ENCODE data around the gene CCL26.
"Not testable (repeated sequence)": the region's sequence is repeated elsewhere in the genome, so short reads cannot be mapped to it uniquely, and the experiment has no call there.

CCL26 gene

GRCh38 chr7:75793676-75794075 lies 21.7 kb upstream of the CCL26 start:
- DNase-seq (ENCODE audit: extremely low read depth, low read depth): no peak

GRCh38 chr7:75792567-75792966 lies 20.6 kb upstream of the CCL26 start:
- DNase-seq (ENCODE audit: extremely low read depth, low read depth): not testable (repeated sequence)

More at GRCh38 chr7:75793676-75794075, 21.7 kb upstream of the CCL26 start:
- no peak for TF ChIP-seq CTCF (IDR thresholded peaks at IDR 0.05; ENCODE audit: low read depth, low read length)

GRCh38 chr7:75789361-75789924 lies 17.4 kb upstream of the CCL26 start:
- DNase-seq (ENCODE audit: extremely low read depth, low read depth): no peak
- no peak for TF ChIP-seq CTCF (IDR thresholded peaks at IDR 0.05; ENCODE audit: low read depth, low read length)

- DNase-seq (ENCODE audit: extremely low read depth, low read depth): not testable (repeated sequence)
Observed at GRCh38 chr7:75788154-75788847, 16.3 kb upstream of the CCL26 start.

GRCh38 chr7:75783058-75783457 lies 11.0 kb upstream of the CCL26 start:
- not testable (repeated sequence) for DNase-seq (ENCODE audit: extremely low read depth, low read depth)

- DNase-seq (ENCODE audit: extremely low read depth, low read depth): not testable (repeated sequence)
Observed at GRCh38 chr7:75780647-75781273, 8.7 kb upstream of the CCL26 start.

GRCh38 chr7:75779516-75779915 lies 7.5 kb upstream of the CCL26 start:
- DNase-seq (ENCODE audit: extremely low read depth, low read depth): not testable (repeated sequence)

GRCh38 chr7:75779035-75779434 lies 7.0 kb upstream of the CCL26 start:
- DNase-seq (ENCODE audit: extremely low read depth, low read depth): not testable (repeated sequence)

GRCh38 chr7:75776295-75776971 lies 4.4 kb upstream of the CCL26 start:
- peak; percentile 36 for DNase-seq (ENCODE audit: extremely low read depth, low read depth)

GRCh38 chr7:75773958-75774357 lies 1.9 kb upstream of the CCL26 start:
- not testable (repeated sequence) for DNase-seq (ENCODE audit: extremely low read depth, low read depth)

More at GRCh38 chr7:75776295-75776971, 4.4 kb upstream of the CCL26 start:
- no peak for TF ChIP-seq CTCF (IDR thresholded peaks at IDR 0.05; ENCODE audit: low read depth, low read length)

- DNase-seq (ENCODE audit: extremely low read depth, low read depth): no peak
- no peak for TF ChIP-seq CTCF (IDR thresholded peaks at IDR 0.05; ENCODE audit: low read depth, low read length)
Observed at GRCh38 chr7:75771224-75771623, 787 bp downstream of the CCL26 start.

Data from AG09319 (cell line).